Measurements from ENCODE around the gene LSR.

DNA sequence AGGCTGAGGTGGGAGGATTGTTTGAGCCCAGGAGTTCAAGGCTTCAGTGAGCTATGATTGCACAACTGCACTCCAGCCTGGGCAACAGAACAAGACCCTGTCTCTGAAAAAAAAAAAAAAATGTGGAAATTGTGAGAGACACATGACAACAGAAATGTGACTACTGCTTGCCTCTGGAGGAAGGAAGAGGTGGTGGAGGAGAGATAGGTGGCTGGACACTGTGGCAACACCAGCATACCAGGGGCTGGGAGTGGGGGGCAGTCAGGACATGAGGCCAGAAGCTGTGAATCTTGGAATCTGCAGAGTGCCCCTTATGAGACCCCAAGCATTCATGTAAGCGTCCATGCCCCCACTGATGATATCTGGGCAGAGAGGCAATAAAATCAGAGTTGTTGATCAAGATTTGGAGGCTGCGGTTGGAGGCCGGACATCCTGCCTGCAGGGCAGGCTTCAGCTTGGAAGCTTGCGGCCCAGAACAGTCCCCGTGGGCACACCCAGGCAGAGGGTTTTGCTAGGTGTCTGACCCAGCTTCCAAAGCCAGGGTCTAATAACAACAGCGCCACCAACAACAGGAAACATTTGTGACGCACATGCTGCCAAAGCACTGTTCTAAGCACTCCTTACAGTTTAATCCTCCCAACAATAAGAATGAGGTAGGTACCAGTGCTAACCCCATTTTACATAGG, 37.1 kb upstream of the LSR start:
- TF ChIP-seq, protein P1, sequence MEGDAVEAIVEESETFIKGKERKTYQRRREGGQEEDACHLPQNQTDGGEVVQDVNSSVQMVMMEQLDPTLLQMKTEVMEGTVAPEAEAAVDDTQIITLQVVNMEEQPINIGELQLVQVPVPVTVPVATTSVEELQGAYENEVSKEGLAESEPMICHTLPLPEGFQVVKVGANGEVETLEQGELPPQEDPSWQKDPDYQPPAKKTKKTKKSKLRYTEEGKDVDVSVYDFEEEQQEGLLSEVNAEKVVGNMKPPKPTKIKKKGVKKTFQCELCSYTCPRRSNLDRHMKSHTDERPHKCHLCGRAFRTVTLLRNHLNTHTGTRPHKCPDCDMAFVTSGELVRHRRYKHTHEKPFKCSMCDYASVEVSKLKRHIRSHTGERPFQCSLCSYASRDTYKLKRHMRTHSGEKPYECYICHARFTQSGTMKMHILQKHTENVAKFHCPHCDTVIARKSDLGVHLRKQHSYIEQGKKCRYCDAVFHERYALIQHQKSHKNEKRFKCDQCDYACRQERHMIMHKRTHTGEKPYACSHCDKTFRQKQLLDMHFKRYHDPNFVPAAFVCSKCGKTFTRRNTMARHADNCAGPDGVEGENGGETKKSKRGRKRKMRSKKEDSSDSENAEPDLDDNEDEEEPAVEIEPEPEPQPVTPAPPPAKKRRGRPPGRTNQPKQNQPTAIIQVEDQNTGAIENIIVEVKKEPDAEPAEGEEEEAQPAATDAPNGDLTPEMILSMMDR (conservative IDR thresholded peaks at IDR 0.05; ENCODE audit: low read depth in 2 of 2), result peak in 1 of 2 experiments; percentile 28; a peak in 2 of 4 replicates
- TF ChIP-seq POLR2AphosphoS5 (IDR thresholded peaks at IDR 0.05; ENCODE audit: low read depth), result no peak
- no peak for TF ChIP-seq EZH2phosphoT487 (IDR thresholded peaks at IDR 0.05; ENCODE audit: unreplicated experiment)
- TF ChIP-seq, protein P2, sequence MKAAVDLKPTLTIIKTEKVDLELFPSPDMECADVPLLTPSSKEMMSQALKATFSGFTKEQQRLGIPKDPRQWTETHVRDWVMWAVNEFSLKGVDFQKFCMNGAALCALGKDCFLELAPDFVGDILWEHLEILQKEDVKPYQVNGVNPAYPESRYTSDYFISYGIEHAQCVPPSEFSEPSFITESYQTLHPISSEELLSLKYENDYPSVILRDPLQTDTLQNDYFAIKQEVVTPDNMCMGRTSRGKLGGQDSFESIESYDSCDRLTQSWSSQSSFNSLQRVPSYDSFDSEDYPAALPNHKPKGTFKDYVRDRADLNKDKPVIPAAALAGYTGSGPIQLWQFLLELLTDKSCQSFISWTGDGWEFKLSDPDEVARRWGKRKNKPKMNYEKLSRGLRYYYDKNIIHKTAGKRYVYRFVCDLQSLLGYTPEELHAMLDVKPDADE (IDR thresholded peaks at IDR 0.05), result no peak
- no peak for TF ChIP-seq ZNF114 (CRISPR knock-in tag; IDR thresholded peaks at IDR 0.05)
